DND-41 (cell line): Measurements from ENCODE around the gene UHMK1.
"Not testable (repeated sequence)": the region's sequence is repeated elsewhere in the genome, so short reads cannot be mapped to it uniquely, and the experiment has no call there.

ENCODE experiments used
- ATAC-seq: fragments of 200-7000 bp; cut with Tn5 transposase; 3 replicates; pipeline ENCODE4 v1.9.1; 2021; ENCODE audit warnings: low read depth; ENCODE audit not compliant: insufficient read depth
- DNase-seq: peaks from one replicate; pipeline ENCODE4 v3.0.0-alpha.2; 2020
- H2AFZ ChIP-seq: 2 replicates; pipeline ENCODE4 v1.6.0; 2012; ENCODE audit warnings: low read depth, low read length
- H3K27ac ChIP-seq: 2 replicates; pipeline ENCODE4 v1.5.1; 2012; ENCODE audit warnings: low read length, inconsistent platforms
- H3K27me3 ChIP-seq: fragments of 200-600 bp; sonication (generic); 2 replicates; pipeline ENCODE4 v1.6.0; 2012; ENCODE audit warnings: low read length, mild to moderate bottlenecking, inconsistent platforms; ENCODE audit not compliant: insufficient read depth, poor library complexity
- H3K36me3 ChIP-seq: 2 replicates; pipeline ENCODE4 v1.5.1; 2012; ENCODE audit warnings: low read length, inconsistent platforms; ENCODE audit not compliant: insufficient read depth
- H3K4me1 ChIP-seq: 2 replicates; pipeline ENCODE4 v1.5.1; 2012; ENCODE audit warnings: mild to moderate bottlenecking, low read length; ENCODE audit not compliant: insufficient read depth
- H3K4me2 ChIP-seq: 2 replicates; pipeline ENCODE4 v1.6.0; 2012; ENCODE audit warnings: mild to moderate bottlenecking, moderate library complexity, low read length, inconsistent platforms; ENCODE audit not compliant: insufficient read depth
- H3K4me3 ChIP-seq, 2 experiments: fragments of 200-600 bp in 1 of 2; shearing (Covaris generic) in 1 of 2; 2 replicates each; pipeline ENCODE4 v1.5.1; 2012 to 2016; ENCODE audit warnings: inconsistent platforms in 2 of 2, low read length in 2 of 2, mild to moderate bottlenecking in 2 of 2, low read depth in 1 of 2, moderate library complexity in 1 of 2
- H3K79me2 ChIP-seq: 2 replicates; pipeline ENCODE4 v1.6.0; 2012; ENCODE audit warnings: low read length, inconsistent platforms; ENCODE audit not compliant: insufficient read depth
- H3K9ac ChIP-seq: 2 replicates; pipeline ENCODE4 v1.6.0; 2012; ENCODE audit warnings: low read depth, mild to moderate bottlenecking, inconsistent platforms, low read length, moderate library complexity
- H3K9me3 ChIP-seq: 2 replicates; pipeline ENCODE4 v1.5.1; 2012; ENCODE audit warnings: low read length, moderate library complexity, mild to moderate bottlenecking, inconsistent platforms; ENCODE audit not compliant: insufficient read depth, severe bottlenecking
- H4K20me1 ChIP-seq: 2 replicates; pipeline ENCODE4 v1.6.0; 2012; ENCODE audit warnings: low read length; ENCODE audit not compliant: insufficient read depth
- CTCF ChIP-seq: IDR thresholded peaks from 2 replicates; pipeline ENCODE4 v1.5.1; 2012; ENCODE audit warnings: borderline replicate concordance, low read length, moderate library complexity, mild to moderate bottlenecking; ENCODE audit not compliant: poor library complexity, severe bottlenecking; ENCODE audit errors: extremely low read depth
- EZH2 ChIP-seq: IDR thresholded peaks from 3 replicates; pipeline ENCODE4 v1.6.1; 2012; ENCODE audit warnings: borderline replicate concordance, low read depth, mild to moderate bottlenecking, moderate library complexity, low read length, inconsistent platforms; ENCODE audit not compliant: severe bottlenecking

The UHMK1 gene

GRCh38 chr1:162497723-162498495 is at the start of gene UHMK1:
TSS of gene UHMK1 (plus strand) at chr1:162497818. CDS start at chr1:162498001, 183 bp downstream.
- peaks cover 31% of the 10 kb centered on the region for H3K36me3 ChIP-seq
- peak within 1 kb of the TSS; percentile 98 for H2AFZ ChIP-seq
- peak; percentile 91 for DNase-seq
- H3K27ac ChIP-seq = peak within 1 kb of the TSS; percentile 91
- peak within 1 kb of the TSS; percentile 93 to 99 for H3K4me3 ChIP-seq
- H3K27me3 ChIP-seq = no peaks in the 10 kb centered on the region
- TF ChIP-seq CTCF = no peak
- no peak for TF ChIP-seq EZH2
- ATAC-seq = peak; percentile 96
- peak within 1 kb of the TSS; percentile 91 for H3K4me2 ChIP-seq
- H3K9me3 ChIP-seq = peaks cover 3% of the 10 kb centered on the region
- H3K9ac ChIP-seq = peak within 1 kb of the TSS; percentile 99
- H3K4me1 ChIP-seq = peaks cover 41% of the 10 kb centered on the region
- H4K20me1 ChIP-seq = peaks cover 20% of the 10 kb centered on the region
- H3K79me2 ChIP-seq = peaks cover 54% of the 10 kb centered on the region

- not testable (repeated sequence) for H3K27ac ChIP-seq, H3K4me2 ChIP-seq, H3K4me3 ChIP-seq, H3K4me1 ChIP-seq, ATAC-seq, H3K9me3 ChIP-seq, H4K20me1 ChIP-seq, H3K36me3 ChIP-seq, DNase-seq, H3K27me3 ChIP-seq, H3K79me2 ChIP-seq, H2AFZ ChIP-seq, H3K9ac ChIP-seq
These were observed 43.3 kb upstream of the UHMK1 start for GRCh38 chr1:162454361-162454760.

GRCh38 chr1:162456323-162456722 is 41.3 kb upstream of the UHMK1 start:
- H3K79me2 ChIP-seq = no peaks in the 10 kb centered on the region
- TF ChIP-seq EZH2 = no peak
- no peak for TF ChIP-seq CTCF
- H3K9me3 ChIP-seq = no peaks in the 10 kb centered on the region
- no peak overlapping the region for H3K27ac ChIP-seq
- no peaks in the 10 kb centered on the region for H3K4me1 ChIP-seq
- no peak overlapping the region for H3K9ac ChIP-seq
- no peak overlapping the region for H3K4me2 ChIP-seq
- no peak overlapping the region for H2AFZ ChIP-seq
- ATAC-seq (no peak), DNase-seq (no peak)
- no peaks in the 10 kb centered on the region for H3K36me3 ChIP-seq
- H3K27me3 ChIP-seq = no peaks in the 10 kb centered on the region
- no peaks in the 10 kb centered on the region for H4K20me1 ChIP-seq
- no peak overlapping the region for H3K4me3 ChIP-seq

GRCh38 chr1:162458236-162458635 is 39.4 kb upstream of the UHMK1 start:
- Histone ChIP-seq H3K4me1 (no peaks in the 10 kb centered on the region), H2AFZ (no peak overlapping the region), H3K27ac (no peak overlapping the region), H3K79me2 (no peaks in the 10 kb centered on the region), H3K4me2 (no peak overlapping the region), H3K9me3 (no peaks in the 10 kb centered on the region), H4K20me1 (no peaks in the 10 kb centered on the region), H3K27me3 (no peaks in the 10 kb centered on the region), H3K4me3 (no peak overlapping the region), H3K9ac (no peak overlapping the region), H3K36me3 (no peaks in the 10 kb centered on the region)
- TF ChIP-seq EZH2 = no peak
- TF ChIP-seq CTCF = no peak
- ATAC-seq (no peak), DNase-seq (no peak)

- H3K27ac ChIP-seq, H2AFZ ChIP-seq, H3K4me3 ChIP-seq, H3K9ac ChIP-seq, H3K27me3 ChIP-seq, ATAC-seq, H3K36me3 ChIP-seq, H3K4me2 ChIP-seq, DNase-seq, H4K20me1 ChIP-seq, H3K4me1 ChIP-seq, H3K79me2 ChIP-seq, H3K9me3 ChIP-seq: not testable (repeated sequence)
These were observed 35.2 kb upstream of the UHMK1 start for GRCh38 chr1:162462425-162462824.
